ENCODE data around the gene MACROD2. TPM values are rescaled to one million over a fixed set of nuclear protein-coding genes. Genes with fewer than 3 reads are reported as not detected.

The MACROD2 gene
- total and polyA plus RNA-seq, 2 of the 4 experiments (the other 2 are of a cell fraction): not detected

DNA sequence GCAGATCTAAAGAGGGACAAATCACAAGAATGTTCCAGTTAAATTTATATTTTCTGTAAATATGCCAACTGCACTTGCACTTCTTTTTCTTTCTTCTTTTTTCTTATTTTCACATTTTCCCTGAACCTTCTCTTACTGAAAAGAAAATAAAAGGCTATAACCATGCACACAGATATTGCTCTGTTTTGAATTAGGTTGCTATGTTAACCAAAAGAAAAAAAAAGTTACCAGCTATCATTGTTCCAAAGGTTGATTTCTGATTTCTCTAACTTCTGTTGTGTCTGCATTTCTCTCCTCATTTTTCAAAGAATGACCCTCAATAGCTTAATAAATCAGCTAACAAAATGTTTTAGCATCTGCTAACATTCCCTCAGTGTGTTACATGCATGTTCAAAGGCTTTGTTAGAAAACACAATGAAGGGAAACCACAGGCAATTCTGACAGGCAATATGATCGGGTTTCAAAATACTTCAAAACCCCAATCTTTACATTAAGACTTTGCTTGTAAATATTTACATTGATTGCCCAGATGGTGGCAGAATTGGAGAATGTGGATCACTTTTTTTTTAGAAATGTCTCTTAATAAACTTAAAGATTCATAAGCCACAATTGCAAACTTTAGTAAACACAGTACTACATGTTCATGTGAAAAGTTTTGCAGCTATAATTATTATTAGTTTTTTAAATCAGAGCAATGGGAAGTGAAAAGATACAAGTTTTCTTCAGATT lies 1270.4 kb downstream of the MACROD2 start:
- H3K4me2 ChIP-seq (ENCODE audit: low read depth, low read length): no peak overlapping the region
- peaks cover 11% of the 10 kb centered on the region for H3K9me3 ChIP-seq (ENCODE audit: control insufficient read depth, insufficient read depth, low read length)
- no peak for DNase-seq
- no peaks in the 10 kb centered on the region for H3K9me1 ChIP-seq (ENCODE audit: insufficient read depth, low read length)
- no peaks in the 10 kb centered on the region for H3K4me1 ChIP-seq (ENCODE audit: control insufficient read depth, insufficient read depth, low read length)
- no peak overlapping the region for H3K4ac ChIP-seq (ENCODE audit: low read depth, low read length)
- no peaks in the 10 kb centered on the region for H4K20me1 ChIP-seq (ENCODE audit: insufficient read depth, low read length)
- intact Hi-C loops (cut with micrococcal nuclease): no loop called here
- no peak overlapping the region for H3K4me3 ChIP-seq (ENCODE audit: insufficient read depth, low read depth, low read length)
- no peak overlapping the region for H3K27ac ChIP-seq (ENCODE audit: insufficient read depth, low read length)
- H3K56ac ChIP-seq (ENCODE audit: extremely low read depth, insufficient read depth, low read length): no peak overlapping the region
- dilution Hi-C loops (cut with HindIII; ENCODE audit: low sequenced_read_pairs, unreplicated experiment): no loop called here
- ChIA-PET CTCF (no interaction called here), POLR2A (ENCODE audit: unreplicated experiment) (no interaction called here)
- H2BK15ac ChIP-seq (ENCODE audit: low read depth, low read length): no peak overlapping the region
- no peak overlapping the region for H4K8ac ChIP-seq (ENCODE audit: low read depth in 2 of 2, low read length in 2 of 2)
- no CpG with 5 or more reads among the region's 1 CpG for WGBS, 2 experiments (ENCODE audit: extremely low coverage in 2 of 2, insufficient read length in 1 of 2)
- ATAC-seq (ENCODE audit: low read depth): no peak
- H3K79me1 ChIP-seq (ENCODE audit: low read depth in 1 of 2, low read length in 2 of 2): no peaks in the 10 kb centered on the region
- in situ Hi-C loops (cut with MboI; ENCODE audit: low sequenced_read_pairs): no loop called here
- H3K14ac ChIP-seq (replicated peaks; ENCODE audit: low read depth, low read length): no peak overlapping the region
- no peaks in the 10 kb centered on the region for H3K36me3 ChIP-seq (ENCODE audit: control insufficient read depth, insufficient read depth, low read length)
- BruUV-seq (replicated peaks): no TSS peak
- H3K27me3 ChIP-seq (ENCODE audit: control insufficient read depth, insufficient read depth, low read length): no peaks in the 10 kb centered on the region
- no peak overlapping the region for H3K18ac ChIP-seq (ENCODE audit: low read depth, low read length)
- no peak overlapping the region for H3K9ac ChIP-seq (ENCODE audit: low read depth, low read length)
- no peak overlapping the region for H2BK5ac ChIP-seq (ENCODE audit: low read depth, low read length, poor library complexity, severe bottlenecking)
- no peak overlapping the region for H2AK5ac ChIP-seq (ENCODE audit: low read depth, low read length)
- H2AFZ ChIP-seq (replicated peaks; ENCODE audit: low read length, poor library complexity): no peak overlapping the region
- no peak overlapping the region for H2AK9ac ChIP-seq (replicated peaks; ENCODE audit: low read depth, low read length, poor library complexity)
- H4K5ac ChIP-seq (ENCODE audit: low read depth, low read length): no peak overlapping the region
- H4K91ac ChIP-seq (ENCODE audit: insufficient read depth, low read depth, low read length): no peak overlapping the region
- no peak overlapping the region for H2BK20ac ChIP-seq (ENCODE audit: low read depth, low read length)
- TF ChIP-seq MXI1 (IDR thresholded peaks at IDR 0.05; ENCODE audit: borderline replicate concordance, low read depth, low read length) (no peak), CHD1 (IDR thresholded peaks at IDR 0.05; ENCODE audit: low read depth, low read length) (no peak), RAD21 (IDR thresholded peaks at IDR 0.05; ENCODE audit: low read length) (no peak), RCOR1 (IDR thresholded peaks at IDR 0.05; ENCODE audit: insufficient replicate concordance, low read length) (no peak), RFX5 (IDR thresholded peaks at IDR 0.05; ENCODE audit: low read depth, low read length) (no peak), FOS (IDR thresholded peaks at IDR 0.05; ENCODE audit: low read depth, low read length) (no peak), POLR2A (IDR thresholded peaks at IDR 0.05; ENCODE audit: low read depth, low read length) (no peak), MAFK (IDR thresholded peaks at IDR 0.05; ENCODE audit: low read depth, low read length) (no peak), CEBPB (IDR thresholded peaks at IDR 0.05; ENCODE audit: low read depth, low read length) (no peak), SMC3 (IDR thresholded peaks at IDR 0.05; ENCODE audit: low read depth, low read length) (no peak)
- TF ChIP-seq, protein P1, sequence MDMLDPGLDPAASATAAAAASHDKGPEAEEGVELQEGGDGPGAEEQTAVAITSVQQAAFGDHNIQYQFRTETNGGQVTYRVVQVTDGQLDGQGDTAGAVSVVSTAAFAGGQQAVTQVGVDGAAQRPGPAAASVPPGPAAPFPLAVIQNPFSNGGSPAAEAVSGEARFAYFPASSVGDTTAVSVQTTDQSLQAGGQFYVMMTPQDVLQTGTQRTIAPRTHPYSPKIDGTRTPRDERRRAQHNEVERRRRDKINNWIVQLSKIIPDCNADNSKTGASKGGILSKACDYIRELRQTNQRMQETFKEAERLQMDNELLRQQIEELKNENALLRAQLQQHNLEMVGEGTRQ (IDR thresholded peaks at IDR 0.05; ENCODE audit: low read depth, low read length): no peak
- TF ChIP-seq, protein P2, sequence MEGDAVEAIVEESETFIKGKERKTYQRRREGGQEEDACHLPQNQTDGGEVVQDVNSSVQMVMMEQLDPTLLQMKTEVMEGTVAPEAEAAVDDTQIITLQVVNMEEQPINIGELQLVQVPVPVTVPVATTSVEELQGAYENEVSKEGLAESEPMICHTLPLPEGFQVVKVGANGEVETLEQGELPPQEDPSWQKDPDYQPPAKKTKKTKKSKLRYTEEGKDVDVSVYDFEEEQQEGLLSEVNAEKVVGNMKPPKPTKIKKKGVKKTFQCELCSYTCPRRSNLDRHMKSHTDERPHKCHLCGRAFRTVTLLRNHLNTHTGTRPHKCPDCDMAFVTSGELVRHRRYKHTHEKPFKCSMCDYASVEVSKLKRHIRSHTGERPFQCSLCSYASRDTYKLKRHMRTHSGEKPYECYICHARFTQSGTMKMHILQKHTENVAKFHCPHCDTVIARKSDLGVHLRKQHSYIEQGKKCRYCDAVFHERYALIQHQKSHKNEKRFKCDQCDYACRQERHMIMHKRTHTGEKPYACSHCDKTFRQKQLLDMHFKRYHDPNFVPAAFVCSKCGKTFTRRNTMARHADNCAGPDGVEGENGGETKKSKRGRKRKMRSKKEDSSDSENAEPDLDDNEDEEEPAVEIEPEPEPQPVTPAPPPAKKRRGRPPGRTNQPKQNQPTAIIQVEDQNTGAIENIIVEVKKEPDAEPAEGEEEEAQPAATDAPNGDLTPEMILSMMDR (conservative IDR thresholded peaks at IDR 0.05; ENCODE audit: low read depth, low read length): no peak
- no peak overlapping the region for H3K23ac ChIP-seq (ENCODE audit: low read depth, low read length)
- H2BK120ac ChIP-seq (ENCODE audit: low read depth, low read length): no peak overlapping the region

All from IMR-90 (cell line).